Activated CD4-positive, alpha-beta T cell treated with anti-CD3 and anti-CD28 coated beads, Interleukin-2, amount 10 ng/mL, durations not matched to agents 7 days and 5 days (primary cell): ENCODE results near the gene ZSCAN32. TPM values are rescaled to one million over a fixed set of nuclear protein-coding genes. Genes with fewer than 3 reads are reported as not detected.
A peak's percentile ranks its signal among the peaks of the same experiment; 100 is the strongest.

Source experiments
- CTCF ChIA-PET: fragments of 350-600 bp; sonication (Branson Sonifier 250); formaldehyde crosslinking; loops from one replicate; lab custom pipeline; 2021; ENCODE audit warnings: antibody characterized with exemption; lab: Charles Lee
- POLR2A ChIA-PET: fragments of 350-600 bp; sonication (Branson Sonifier 250); formaldehyde crosslinking; loops from one replicate; lab custom pipeline; 2021; ENCODE audit warnings: antibody characterized with exemption; lab: Charles Lee
- DNase-seq: peaks from one replicate; pipeline ENCODE4 v3.0.0-alpha.2; 2020
- H3K27ac Mint-ChIP-seq: one replicate; pipeline ENCODE4 v1.8.0; 2021; ENCODE audit warnings: mild to moderate bottlenecking, moderate library complexity, mixed read lengths
- H3K27me3 Mint-ChIP-seq: one replicate; pipeline ENCODE4 v1.8.0; 2021; ENCODE audit warnings: mixed read lengths
- H3K36me3 Mint-ChIP-seq: one replicate; pipeline ENCODE4 v1.8.0; 2021; ENCODE audit warnings: low read depth, mixed read lengths
- H3K4me1 Mint-ChIP-seq: one replicate; pipeline ENCODE4 v1.8.0; 2021; ENCODE audit warnings: mixed read lengths
- H3K4me3 Mint-ChIP-seq: one replicate; pipeline ENCODE4 v1.8.0; 2021; ENCODE audit warnings: mild to moderate bottlenecking, moderate library complexity, mixed read lengths
- H3K9me3 Mint-ChIP-seq: one replicate; pipeline ENCODE4 v1.8.0; 2021; ENCODE audit warnings: mixed read lengths
- total RNA-seq, 2 experiments: library from RNA; stranded (reverse); gene quantifications; one replicate each; pipeline ENCODE4 v1.2.3, GENCODE V29; 2021

ZSCAN32 gene
- total RNA-seq, 2 experiments from 2014 or later, result 19.5 to 21.4 TPM

DNA sequence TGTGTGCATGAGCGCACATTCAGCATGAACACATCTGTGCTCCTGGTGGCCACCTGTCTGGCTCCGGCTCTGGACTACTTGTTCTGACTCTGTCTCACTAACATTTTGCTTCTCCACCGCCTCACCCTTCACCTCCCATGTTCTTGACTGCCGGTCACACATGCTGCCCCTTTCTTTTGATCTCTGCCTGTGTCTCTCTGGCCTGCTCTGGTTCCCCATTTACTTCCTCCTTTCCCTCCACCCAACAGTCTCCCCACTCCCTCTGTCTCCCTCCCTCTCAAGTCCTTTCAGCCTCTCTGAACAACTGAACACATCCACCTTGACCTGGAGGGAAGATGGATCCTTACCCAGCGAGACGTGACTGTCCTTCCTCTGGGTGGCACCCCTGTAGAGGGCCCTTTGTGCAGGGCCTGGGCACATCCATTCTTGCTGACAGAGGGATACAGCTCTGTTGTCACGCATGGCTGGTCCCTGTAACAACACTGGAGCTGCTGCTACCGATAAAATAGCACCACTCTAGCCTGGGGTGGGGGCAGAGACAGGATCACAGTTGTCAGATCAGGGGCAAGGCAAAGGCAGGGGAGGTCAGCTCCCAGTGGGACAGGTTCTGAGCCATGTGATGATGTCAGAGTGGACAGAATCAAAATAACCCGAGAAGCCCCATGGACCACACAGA lies 11.0 kb downstream of the ZSCAN32 start:
- Mint-ChIP-seq H3K4me3 (no peak overlapping the region), H3K9me3 (peaks cover 56% of the 10 kb centered on the region), H3K27ac (no peak overlapping the region), H3K4me1 (peaks cover 6% of the 10 kb centered on the region), H3K27me3 (no peaks in the 10 kb centered on the region), H3K36me3 (peaks cover 90% of the 10 kb centered on the region)
- CTCF ChIA-PET, result interaction anchor here (1.2 kb wide), 1 partner anchor 164 kb away, joined by 4 read pairs; no protein-coding TSS in a partner anchor
- POLR2A ChIA-PET, result no interaction called here
- no peak for DNase-seq

DNA sequence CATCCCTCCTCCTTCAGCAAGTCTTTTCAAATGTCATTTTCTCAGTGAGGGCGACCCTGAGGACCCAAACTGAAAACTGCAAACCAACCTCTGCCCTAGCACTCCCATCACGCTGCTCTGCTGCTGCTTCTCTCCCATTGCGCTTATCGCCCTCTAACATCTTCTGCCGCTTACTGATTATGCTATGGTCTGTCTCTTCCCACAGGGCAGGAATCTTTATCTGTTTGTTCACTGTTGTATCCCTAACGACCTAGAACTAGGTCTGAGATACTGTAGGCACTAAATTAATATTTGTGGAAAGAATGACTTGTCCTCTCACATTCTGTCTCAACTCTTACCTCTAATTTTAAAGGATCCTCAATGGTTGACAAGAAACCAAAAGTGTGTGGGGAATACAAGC lies 12.5 kb downstream of the ZSCAN32 start:
- H3K4me3 Mint-ChIP-seq, result no peak overlapping the region
- H3K4me1 Mint-ChIP-seq, result no peaks in the 10 kb centered on the region
- H3K27me3 Mint-ChIP-seq, result no peaks in the 10 kb centered on the region
- peaks cover 90% of the 10 kb centered on the region for H3K36me3 Mint-ChIP-seq
- ChIA-PET POLR2A (no interaction called here), CTCF (interaction anchor here (0.6 kb wide), 1 partner anchor 38 kb away, joined by 5 read pairs; no protein-coding TSS in a partner anchor)
- peaks cover 61% of the 10 kb centered on the region for H3K9me3 Mint-ChIP-seq
- DNase-seq, result no peak
- H3K27ac Mint-ChIP-seq, result no peak overlapping the region

DNA sequence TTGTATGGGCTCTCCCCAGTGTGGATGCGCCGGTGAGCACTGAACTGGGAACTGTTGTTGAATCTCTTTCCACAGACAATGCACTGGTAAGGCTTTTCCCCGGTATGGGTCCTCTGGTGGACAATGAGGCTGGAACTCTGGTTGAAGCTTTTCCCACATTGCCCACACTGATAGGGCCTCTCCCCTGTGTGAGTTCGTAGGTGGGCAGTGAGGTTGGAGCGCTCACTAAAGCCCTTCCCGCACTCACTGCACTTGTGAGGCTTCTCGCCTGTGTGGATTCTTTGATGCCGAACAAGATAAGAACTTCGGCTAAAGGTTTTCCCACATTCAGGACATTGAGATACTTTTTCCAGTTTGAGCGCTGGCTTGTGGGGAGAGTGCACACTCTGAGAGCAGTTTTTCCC lies 17.8 kb downstream of the ZSCAN32 start:
- H3K36me3 Mint-ChIP-seq, result peaks cover 82% of the 10 kb centered on the region
- peaks cover 72% of the 10 kb centered on the region for H3K9me3 Mint-ChIP-seq
- CTCF ChIA-PET, result interaction anchor here (0.6 to 1.7 kb wide), 3 partner anchors 23 to 95 kb away, joined by 3 read pairs; no protein-coding TSS in a partner anchor
- H3K4me1 Mint-ChIP-seq, result no peaks in the 10 kb centered on the region
- no peak overlapping the region for H3K27ac Mint-ChIP-seq
- DNase-seq, result no peak
- no peak overlapping the region for H3K4me3 Mint-ChIP-seq
- POLR2A ChIA-PET, result interaction anchor here (0.5 kb wide), 1 partner anchor 53 kb away, joined by 5 read pairs; no protein-coding TSS in a partner anchor
- H3K27me3 Mint-ChIP-seq, result no peaks in the 10 kb centered on the region

DNA sequence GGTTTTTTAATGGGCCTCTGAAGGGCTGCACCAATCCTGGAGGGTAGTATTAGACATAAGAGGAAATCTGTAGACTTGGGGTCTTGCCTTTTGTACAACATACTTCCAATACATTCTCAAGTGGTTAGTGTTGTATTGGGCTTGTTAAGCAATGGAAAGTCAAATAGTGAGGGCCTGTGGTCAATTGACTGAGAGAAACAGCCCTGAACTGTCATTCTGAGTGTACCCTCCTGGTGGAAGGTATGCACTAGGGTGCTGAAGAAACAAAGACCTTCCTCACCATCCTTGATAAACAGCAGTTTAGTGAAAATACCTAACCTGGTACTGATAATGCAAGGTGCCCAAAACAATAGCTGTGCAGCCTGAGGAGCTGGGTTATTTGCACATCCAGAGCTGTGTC lies 22.9 kb downstream of the ZSCAN32 start:
- H3K27ac Mint-ChIP-seq, result no peak overlapping the region
- no peak for DNase-seq
- H3K4me1 Mint-ChIP-seq, result no peaks in the 10 kb centered on the region
- no peaks in the 10 kb centered on the region for H3K27me3 Mint-ChIP-seq
- CTCF ChIA-PET, result interaction anchor here (1.5 kb wide), 1 partner anchor 42 kb away, joined by 3 read pairs; no protein-coding TSS in a partner anchor
- H3K36me3 Mint-ChIP-seq, result peaks cover 51% of the 10 kb centered on the region
- POLR2A ChIA-PET, result no interaction called here
- H3K9me3 Mint-ChIP-seq, result peaks cover 82% of the 10 kb centered on the region
- no peak overlapping the region for H3K4me3 Mint-ChIP-seq

DNA sequence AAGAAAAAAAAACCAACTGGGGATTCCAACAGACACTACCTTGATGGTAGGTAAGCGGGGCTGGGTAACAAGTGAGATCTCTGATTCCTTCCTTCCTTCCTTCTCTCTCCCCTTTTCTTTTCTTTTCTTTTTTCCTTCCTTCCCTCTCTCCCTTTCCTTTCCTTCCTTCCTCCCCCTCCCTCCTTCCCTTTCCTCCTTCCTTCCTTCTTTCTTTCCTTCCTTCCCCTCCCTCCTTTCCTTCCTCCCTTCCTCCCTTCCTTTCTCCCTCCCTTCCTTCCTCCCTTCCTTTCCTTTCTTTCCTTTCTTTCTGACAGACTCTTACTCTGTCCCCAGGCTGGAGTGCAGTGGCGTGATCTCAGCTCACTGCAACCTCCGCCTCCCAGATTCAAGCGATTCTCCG lies 25.1 kb downstream of the ZSCAN32 start:
- H3K27ac Mint-ChIP-seq, result peak overlapping the region; percentile 36
- H3K4me3 Mint-ChIP-seq, result no peak overlapping the region
- ChIA-PET CTCF (interaction anchor here (0.6 kb wide), 1 partner anchor 395 kb away, joined by 4 read pairs; no protein-coding TSS in a partner anchor), POLR2A (no interaction called here)
- peaks cover 30% of the 10 kb centered on the region for H3K36me3 Mint-ChIP-seq
- no peak for DNase-seq
- H3K4me1 Mint-ChIP-seq, result no peaks in the 10 kb centered on the region
- peaks cover 64% of the 10 kb centered on the region for H3K9me3 Mint-ChIP-seq
- H3K27me3 Mint-ChIP-seq, result no peaks in the 10 kb centered on the region

DNA sequence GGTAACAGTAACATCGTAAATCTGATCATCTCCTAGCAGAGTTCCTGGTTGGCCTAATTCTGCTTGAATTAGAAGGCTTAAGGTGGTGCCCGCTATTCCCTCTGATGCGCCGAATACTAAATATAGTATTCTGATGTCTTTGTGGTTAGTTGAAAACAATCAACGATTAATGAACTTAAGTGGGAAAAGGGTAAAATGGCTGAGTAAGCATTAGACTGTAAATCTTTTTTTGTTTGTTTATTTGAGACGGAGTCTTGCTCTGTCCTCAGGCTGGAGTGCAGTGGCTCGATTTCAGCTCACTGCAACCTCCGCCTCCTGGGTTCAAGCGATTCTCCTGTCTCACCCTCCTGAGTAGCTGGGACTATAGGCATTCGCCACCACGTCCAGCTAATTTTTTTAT lies 31.7 kb downstream of the ZSCAN32 start:
- Mint-ChIP-seq H3K36me3 (peaks cover 29% of the 10 kb centered on the region), H3K4me3 (no peak overlapping the region), H3K27me3 (no peaks in the 10 kb centered on the region), H3K9me3 (peaks cover 28% of the 10 kb centered on the region), H3K4me1 (peaks cover 14% of the 10 kb centered on the region), H3K27ac (no peak overlapping the region)
- ChIA-PET POLR2A (no interaction called here), CTCF (no interaction called here)
- DNase-seq, result no peak

DNA sequence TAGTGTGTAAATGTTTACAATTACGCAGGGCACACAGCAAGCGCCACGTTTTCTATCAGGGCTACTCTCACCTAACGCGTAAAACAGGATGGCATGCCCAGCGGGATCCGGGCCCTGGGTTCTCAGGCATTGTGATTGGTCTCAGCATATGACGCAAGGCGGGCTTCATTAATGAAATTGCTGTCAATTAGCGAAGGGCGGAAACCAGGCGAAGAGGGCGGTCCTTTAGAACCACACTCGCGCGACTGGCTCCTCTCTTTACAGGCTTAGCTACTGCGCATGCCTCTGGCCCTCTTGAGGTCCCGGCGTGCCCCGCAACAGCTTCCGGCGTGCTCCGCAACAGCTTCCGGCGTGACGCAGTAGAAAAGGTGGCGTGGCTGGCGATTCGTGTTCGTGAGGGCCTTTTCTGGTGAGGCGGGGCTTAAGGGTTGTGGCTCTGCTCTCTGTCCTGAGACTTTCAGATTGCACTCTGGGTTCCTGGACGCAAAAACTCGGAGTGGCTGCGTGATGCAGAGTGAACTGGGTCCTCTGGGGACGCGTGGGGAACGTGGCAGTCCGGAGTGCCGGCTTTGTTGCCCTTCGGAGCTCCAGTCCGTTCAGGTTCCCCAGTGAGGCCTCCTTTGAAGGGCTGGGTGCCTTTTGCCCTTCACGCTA lies 35.9 kb downstream of the ZSCAN32 start:
- ChIA-PET CTCF (interaction anchor here (0.6 to 1.6 kb wide), 5 partner anchors 9 to 155 kb away, joined by 3 to 6 read pairs (median 3); no protein-coding TSS in a partner anchor), POLR2A (interaction anchor here (0.6 to 0.9 kb wide), 2 partner anchors 9 to 37 kb away, joined by 3 to 5 read pairs; no protein-coding TSS in a partner anchor)
- Mint-ChIP-seq H3K4me3 (peak overlapping the region; percentile 70), H3K9me3 (peaks cover 32% of the 10 kb centered on the region), H3K27me3 (peaks cover 7% of the 10 kb centered on the region), H3K27ac (peak overlapping the region; percentile 89), H3K4me1 (peaks cover 14% of the 10 kb centered on the region), H3K36me3 (peaks cover 21% of the 10 kb centered on the region)
- peak; percentile 87 for DNase-seq

DNA sequence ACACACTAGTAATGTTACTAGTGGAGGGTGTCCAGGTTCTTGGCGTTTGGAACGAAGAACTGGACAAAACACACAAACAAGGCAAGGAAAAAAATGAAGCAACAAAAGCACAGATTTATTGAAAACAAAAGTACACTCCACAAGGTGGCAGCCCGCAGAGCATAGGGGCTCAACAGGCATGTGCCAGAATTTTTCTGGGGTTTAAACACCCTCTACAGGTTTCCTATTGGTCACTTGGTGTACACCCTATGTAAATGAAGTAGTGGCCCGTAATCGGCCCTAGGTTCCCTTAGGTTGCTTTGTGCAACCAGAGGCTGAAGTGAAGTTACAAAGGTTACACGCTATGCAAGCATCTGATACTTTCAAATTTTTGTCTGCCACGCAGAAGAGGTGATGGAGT lies 37.0 kb downstream of the ZSCAN32 start:
- ChIA-PET POLR2A (no interaction called here), CTCF (no interaction called here)
- peaks cover 35% of the 10 kb centered on the region for H3K9me3 Mint-ChIP-seq
- peaks cover 12% of the 10 kb centered on the region for H3K27me3 Mint-ChIP-seq
- no peak overlapping the region for H3K27ac Mint-ChIP-seq
- H3K4me3 Mint-ChIP-seq, result no peak overlapping the region
- DNase-seq, result no peak
- H3K4me1 Mint-ChIP-seq, result peaks cover 14% of the 10 kb centered on the region
- peaks cover 21% of the 10 kb centered on the region for H3K36me3 Mint-ChIP-seq

DNA sequence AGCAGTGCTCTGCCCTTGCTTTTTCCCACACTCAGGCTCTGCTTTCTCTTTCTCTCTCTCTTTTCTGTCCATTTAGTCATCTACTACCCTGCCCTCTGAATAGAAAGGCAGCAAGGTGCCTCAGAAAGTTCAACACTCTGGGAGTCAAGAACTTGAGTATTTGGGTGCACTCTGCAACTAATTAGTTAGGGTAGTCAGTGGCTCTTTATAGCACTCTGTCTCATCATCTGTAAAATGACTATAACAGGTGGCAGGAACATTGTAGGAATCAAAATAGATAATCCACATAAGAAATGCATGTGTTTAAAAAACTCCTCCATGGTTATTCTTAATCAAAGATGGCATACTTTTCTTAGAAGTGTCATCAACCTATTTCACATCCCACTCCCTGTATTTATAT lies 37.9 kb downstream of the ZSCAN32 start:
- POLR2A ChIA-PET, result no interaction called here
- no peak for DNase-seq
- Mint-ChIP-seq H3K27me3 (peaks cover 15% of the 10 kb centered on the region), H3K9me3 (peaks cover 35% of the 10 kb centered on the region), H3K4me3 (no peak overlapping the region), H3K36me3 (peaks cover 21% of the 10 kb centered on the region), H3K27ac (no peak overlapping the region), H3K4me1 (peaks cover 14% of the 10 kb centered on the region)
- CTCF ChIA-PET, result no interaction called here

DNA sequence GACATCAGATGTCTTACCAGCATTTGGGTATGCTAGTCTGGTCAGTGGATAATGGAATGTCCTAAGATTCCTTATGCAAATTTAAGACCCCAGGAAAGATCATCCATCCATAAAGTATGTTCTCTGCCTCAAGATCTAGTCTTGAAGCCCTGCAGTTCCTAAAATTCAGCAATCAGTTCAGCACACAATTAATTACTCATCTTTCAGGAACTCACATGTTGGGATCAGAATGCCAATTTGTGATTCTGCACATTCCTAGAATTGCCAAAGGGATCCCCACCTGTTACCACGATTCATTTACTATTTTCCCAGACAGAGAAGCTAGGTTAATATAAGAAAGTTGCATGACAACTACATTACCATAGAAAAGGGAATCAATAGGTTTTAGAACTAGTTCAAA lies 41.9 kb downstream of the ZSCAN32 start:
- peaks cover 28% of the 10 kb centered on the region for H3K9me3 Mint-ChIP-seq
- POLR2A ChIA-PET, result no interaction called here

DNA sequence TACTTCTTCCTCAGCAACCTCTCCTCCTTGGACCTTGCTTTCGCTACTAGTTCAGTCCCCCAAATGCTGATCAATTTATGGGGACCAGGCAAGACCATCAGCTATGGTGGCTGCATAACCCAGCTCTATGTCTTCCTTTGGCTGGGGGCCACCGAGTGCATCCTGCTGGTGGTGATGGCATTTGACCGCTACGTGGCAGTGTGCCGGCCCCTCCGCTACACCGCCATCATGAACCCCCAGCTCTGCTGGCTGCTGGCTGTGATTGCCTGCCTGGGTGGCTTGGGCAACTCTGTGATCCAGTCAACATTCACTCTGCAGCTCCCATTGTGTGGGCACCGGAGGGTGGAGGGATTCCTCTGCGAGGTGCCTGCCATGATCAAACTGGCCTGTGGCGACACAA lies 44.7 kb downstream of the ZSCAN32 start:
- H3K4me1 Mint-ChIP-seq, result peaks cover 5% of the 10 kb centered on the region
- ChIA-PET CTCF (interaction anchor here (0.6 to 1.5 kb wide), 2 partner anchors 15 to 226 kb away, joined by 3 to 5 read pairs; no protein-coding TSS in a partner anchor), POLR2A (no interaction called here)

More for the DNA sequence above, 41.9 kb downstream of the ZSCAN32 start:
- DNase-seq, result no peak
- H3K27ac Mint-ChIP-seq, result no peak overlapping the region
- H3K4me3 Mint-ChIP-seq, result no peak overlapping the region
- H3K27me3 Mint-ChIP-seq, result peaks cover 15% of the 10 kb centered on the region
- CTCF ChIA-PET, result interaction anchor here (1.0 kb wide), 1 partner anchor 76 kb away, joined by 3 read pairs; the partner anchor contains the start of gene ZNF263
- H3K4me1 Mint-ChIP-seq, result peaks cover 3% of the 10 kb centered on the region
- H3K36me3 Mint-ChIP-seq, result no peaks in the 10 kb centered on the region

DNA sequence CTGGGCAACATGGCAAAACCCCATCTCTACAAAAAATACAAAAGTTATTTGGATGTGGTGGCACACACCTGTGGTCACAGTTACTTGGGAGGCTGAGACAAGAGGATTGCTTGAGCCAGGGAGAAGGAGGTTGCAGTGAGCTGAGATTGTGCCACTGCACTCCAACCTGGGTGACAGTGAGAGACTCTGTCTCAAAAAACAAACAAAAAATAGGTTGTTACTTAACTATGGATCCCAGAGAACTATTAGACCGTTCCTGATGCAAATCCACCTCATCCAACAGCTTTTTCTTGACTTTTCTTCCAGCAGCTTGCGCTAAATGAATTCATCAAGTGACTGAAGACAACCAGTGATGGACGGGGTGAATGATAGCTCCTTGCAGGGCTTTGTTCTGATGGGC lies 45.2 kb downstream of the ZSCAN32 start, which contains the start of gene OR2C1:
Gene OR2C1, plus strand, starts transcription at position 301 of the 400 bp plus-strand sequence. Its CDS starts 52 bp downstream, at position 353.
- Mint-ChIP-seq H3K27ac (no peak within 1 kb of the TSS), H3K4me1 (peaks cover 5% of the 10 kb centered on the region), H3K36me3 (no peaks in the 10 kb centered on the region), H3K4me3 (no peak within 1 kb of the TSS), H3K27me3 (peaks cover 10% of the 10 kb centered on the region), H3K9me3 (peaks cover 16% of the 10 kb centered on the region)
- ChIA-PET CTCF (interaction anchor here (0.6 to 1.5 kb wide), 2 partner anchors 14 to 225 kb away, joined by 3 to 5 read pairs; no protein-coding TSS in a partner anchor), POLR2A (no interaction called here)
- DNase-seq, result no peak

More for the DNA sequence above, 44.7 kb downstream of the ZSCAN32 start:
- Mint-ChIP-seq H3K27ac (no peak overlapping the region), H3K4me3 (no peak overlapping the region), H3K36me3 (no peaks in the 10 kb centered on the region), H3K9me3 (peaks cover 16% of the 10 kb centered on the region), H3K27me3 (peaks cover 10% of the 10 kb centered on the region)
- no peak for DNase-seq

DNA sequence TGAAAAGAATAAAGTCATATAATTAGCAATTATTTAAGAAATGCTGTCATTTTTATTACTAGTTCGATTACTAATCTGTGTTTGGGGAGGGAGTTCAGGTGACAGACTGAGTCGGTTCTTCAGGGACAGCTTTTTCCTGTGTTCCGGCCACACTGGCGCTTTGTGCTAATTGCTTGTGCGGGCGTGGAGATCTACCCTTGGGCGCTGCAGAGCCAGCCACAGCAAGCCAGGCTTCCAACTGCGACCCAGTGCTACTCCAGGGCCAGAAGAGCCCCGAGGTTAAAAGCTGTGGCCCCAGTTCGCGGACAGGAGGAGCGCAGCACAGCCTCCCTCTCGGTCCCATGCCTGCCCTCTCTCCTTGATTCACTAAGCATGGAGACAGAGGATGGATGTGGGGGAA lies 51.6 kb downstream of the ZSCAN32 start:
- peaks cover 2% of the 10 kb centered on the region for H3K9me3 Mint-ChIP-seq
- peaks cover 3% of the 10 kb centered on the region for H3K4me1 Mint-ChIP-seq
- DNase-seq, result no peak
- H3K27me3 Mint-ChIP-seq, result no peaks in the 10 kb centered on the region
- H3K27ac Mint-ChIP-seq, result no peak overlapping the region
- ChIA-PET CTCF (no interaction called here), POLR2A (no interaction called here)
- H3K4me3 Mint-ChIP-seq, result no peak overlapping the region
- no peaks in the 10 kb centered on the region for H3K36me3 Mint-ChIP-seq
